SK-N-SH treated with all-trans-retinoic acid at 6 μM for 48 hours (cell line): ENCODE measurements around the gene THSD4.
"Not testable (repeated sequence)": the region's sequence is repeated elsewhere in the genome, so short reads cannot be mapped to it uniquely, and the experiment has no call there.

Experiments used
- ATAC-seq: fragments of 200-7000 bp; cut with Tn5 transposase; 3 replicates; pipeline ENCODE4 v1.9.1; 2020; ENCODE audit warnings: mild to moderate bottlenecking, moderate library complexity
- ARNTL ChIP-seq: fragments of 450-650 bp; formaldehyde crosslinking; IDR thresholded peaks from 2 replicates; pipeline ENCODE4 v1.5.0; 2020; ENCODE audit warnings: low read depth, mild to moderate bottlenecking, moderate library complexity, borderline replicate concordance
- BACH2 ChIP-seq: fragments of 250-450 bp; sonication (Bioruptor Pico); IDR thresholded peaks from 2 replicates; pipeline ENCODE4 v1.9.0; 2021; ENCODE audit warnings: mild to moderate bottlenecking, borderline replicate concordance
- CSDC2 ChIP-seq: fragments of 250-450 bp; sonication (Bioruptor Pico); IDR thresholded peaks from 2 replicates; pipeline ENCODE4 v1.5.0; 2020; ENCODE audit warnings: mild to moderate bottlenecking, moderate library complexity
- ESRRG ChIP-seq: fragments of 250-450 bp; sonication (Bioruptor Pico); IDR thresholded peaks from 2 replicates; pipeline ENCODE4 v1.6.1; 2021; ENCODE audit warnings: mild to moderate bottlenecking
- GLIS3 ChIP-seq: fragments of 250-450 bp; sonication (Bioruptor Pico); IDR thresholded peaks from 2 replicates; pipeline ENCODE4 v1.5.0; 2020; ENCODE audit warnings: mild to moderate bottlenecking, moderate library complexity
- ISL1 ChIP-seq: fragments of 250-450 bp; sonication (Bioruptor Pico); IDR thresholded peaks from 2 replicates; pipeline ENCODE4 v2.1.2; 2022; ENCODE audit warnings: mild to moderate bottlenecking, moderate library complexity
- OSR1 ChIP-seq: fragments of 250-450 bp; sonication (Bioruptor Pico); IDR thresholded peaks from 2 replicates; pipeline ENCODE4 v1.8.0; 2022; ENCODE audit warnings: moderate library complexity, mild to moderate bottlenecking, inconsistent platforms
- PPARA ChIP-seq: fragments of 250-450 bp; sonication (Bioruptor Pico); IDR thresholded peaks from 2 replicates; pipeline ENCODE4 v1.5.0; 2020; ENCODE audit warnings: mild to moderate bottlenecking, borderline replicate concordance
- RARB ChIP-seq: fragments of 250-450 bp; sonication (Bioruptor Pico); IDR thresholded peaks from 2 replicates; pipeline ENCODE4 v1.8.0; 2021; ENCODE audit warnings: mild to moderate bottlenecking, moderate library complexity
- SNAI2 ChIP-seq: fragments of 250-450 bp; sonication (Bioruptor Pico); IDR thresholded peaks from 2 replicates; pipeline ENCODE4 v1.5.0; 2020; ENCODE audit warnings: mild to moderate bottlenecking, moderate library complexity
- TCF4 ChIP-seq: fragments of 250-450 bp; sonication (Bioruptor Pico); IDR thresholded peaks from 2 replicates; pipeline ENCODE4 v1.8.0; 2021; ENCODE audit warnings: mild to moderate bottlenecking, moderate library complexity, borderline replicate concordance
- TOX ChIP-seq: fragments of 250-450 bp; sonication (Bioruptor Pico); IDR thresholded peaks from 2 replicates; pipeline ENCODE4 v1.8.0; 2021; ENCODE audit warnings: mild to moderate bottlenecking, moderate library complexity, borderline replicate concordance
- ZFP3 ChIP-seq: fragments of 250-450 bp; sonication (Bioruptor Pico); IDR thresholded peaks from 2 replicates; pipeline ENCODE4 v1.5.0; 2020; ENCODE audit warnings: mild to moderate bottlenecking, moderate library complexity
- ZFP30 ChIP-seq: fragments of 450-650 bp; formaldehyde crosslinking; IDR thresholded peaks from 2 replicates; pipeline ENCODE4 v1.5.0; 2022; ENCODE audit warnings: mild to moderate bottlenecking, moderate library complexity
- ZNF565 ChIP-seq: fragments of 450-650 bp; formaldehyde crosslinking; conservative IDR thresholded peaks from 2 replicates; pipeline ENCODE4 v1.5.0; 2020; ENCODE audit warnings: low read depth, mild to moderate bottlenecking, moderate library complexity
- ZNF70 ChIP-seq: fragments of 450-650 bp; formaldehyde crosslinking; IDR thresholded peaks from 2 replicates; pipeline ENCODE4 v1.5.0; 2020; ENCODE audit warnings: mild to moderate bottlenecking, moderate library complexity
- ZNF8 ChIP-seq: fragments of 450-650 bp; formaldehyde crosslinking; IDR thresholded peaks from 2 replicates; pipeline ENCODE4 v1.5.0; 2020; ENCODE audit warnings: mild to moderate bottlenecking, moderate library complexity
- TF ChIP-seq, protein P1 (sequence below): fragments of 250-450 bp; sonication (Bioruptor Pico); IDR thresholded peaks from 2 replicates; pipeline ENCODE4 v1.5.1; 2021; ENCODE audit warnings: mild to moderate bottlenecking, moderate library complexity
- TF ChIP-seq, protein P2 (sequence below): fragments of 250-450 bp; sonication (Bioruptor Pico); IDR thresholded peaks from 2 replicates; pipeline ENCODE4 v1.5.0; 2020; ENCODE audit warnings: mild to moderate bottlenecking, moderate library complexity
- TF ChIP-seq, protein P3 (sequence below): fragments of 250-450 bp; sonication (Bioruptor Pico); IDR thresholded peaks from 2 replicates; pipeline ENCODE4 v1.8.0; 2021; ENCODE audit warnings: low read depth, mild to moderate bottlenecking, moderate library complexity, borderline replicate concordance
- TF ChIP-seq, protein P4 (sequence below): fragments of 250-450 bp; sonication (Bioruptor Pico); IDR thresholded peaks from 2 replicates; pipeline ENCODE4 v1.8.0; 2020; ENCODE audit warnings: mild to moderate bottlenecking, moderate library complexity, borderline replicate concordance
- TF ChIP-seq, protein P5 (sequence below): fragments of 250-450 bp; sonication (Bioruptor Pico); IDR thresholded peaks from 2 replicates; pipeline ENCODE4 v1.5.1; 2020; ENCODE audit warnings: low read depth, mild to moderate bottlenecking, moderate library complexity

Gene THSD4

DNA sequence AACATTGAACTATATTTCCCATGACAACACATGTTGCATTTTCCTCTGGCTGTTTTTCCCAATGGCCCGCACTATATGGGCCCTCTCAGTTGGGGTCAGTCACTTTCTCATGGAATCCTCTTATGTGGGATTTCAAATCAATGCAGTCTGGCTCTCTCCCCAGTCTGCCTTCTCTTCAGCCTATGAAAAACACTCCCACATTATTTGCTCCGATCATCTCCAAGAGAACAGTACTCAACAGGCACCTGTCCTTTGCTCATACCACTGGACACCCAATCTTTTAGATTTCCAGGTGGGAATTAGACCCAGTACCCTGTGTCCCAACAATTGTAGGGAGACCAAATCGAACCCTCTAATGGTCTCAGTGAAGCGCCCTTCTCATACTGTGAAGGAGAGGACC, 251.3 kb downstream of the THSD4 start:
- TF ChIP-seq SNAI2 (CRISPR knock-in tag): no peak
- TF ChIP-seq, protein P1, sequence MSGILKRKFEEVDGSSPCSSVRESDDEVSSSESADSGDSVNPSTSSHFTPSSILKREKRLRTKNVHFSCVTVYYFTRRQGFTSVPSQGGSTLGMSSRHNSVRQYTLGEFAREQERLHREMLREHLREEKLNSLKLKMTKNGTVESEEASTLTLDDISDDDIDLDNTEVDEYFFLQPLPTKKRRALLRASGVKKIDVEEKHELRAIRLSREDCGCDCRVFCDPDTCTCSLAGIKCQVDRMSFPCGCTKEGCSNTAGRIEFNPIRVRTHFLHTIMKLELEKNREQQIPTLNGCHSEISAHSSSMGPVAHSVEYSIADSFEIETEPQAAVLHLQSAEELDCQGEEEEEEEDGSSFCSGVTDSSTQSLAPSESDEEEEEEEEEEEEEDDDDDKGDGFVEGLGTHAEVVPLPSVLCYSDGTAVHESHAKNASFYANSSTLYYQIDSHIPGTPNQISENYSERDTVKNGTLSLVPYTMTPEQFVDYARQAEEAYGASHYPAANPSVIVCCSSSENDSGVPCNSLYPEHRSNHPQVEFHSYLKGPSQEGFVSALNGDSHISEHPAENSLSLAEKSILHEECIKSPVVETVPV (CRISPR knock-in tag): no peak
- TF ChIP-seq, protein P2, sequence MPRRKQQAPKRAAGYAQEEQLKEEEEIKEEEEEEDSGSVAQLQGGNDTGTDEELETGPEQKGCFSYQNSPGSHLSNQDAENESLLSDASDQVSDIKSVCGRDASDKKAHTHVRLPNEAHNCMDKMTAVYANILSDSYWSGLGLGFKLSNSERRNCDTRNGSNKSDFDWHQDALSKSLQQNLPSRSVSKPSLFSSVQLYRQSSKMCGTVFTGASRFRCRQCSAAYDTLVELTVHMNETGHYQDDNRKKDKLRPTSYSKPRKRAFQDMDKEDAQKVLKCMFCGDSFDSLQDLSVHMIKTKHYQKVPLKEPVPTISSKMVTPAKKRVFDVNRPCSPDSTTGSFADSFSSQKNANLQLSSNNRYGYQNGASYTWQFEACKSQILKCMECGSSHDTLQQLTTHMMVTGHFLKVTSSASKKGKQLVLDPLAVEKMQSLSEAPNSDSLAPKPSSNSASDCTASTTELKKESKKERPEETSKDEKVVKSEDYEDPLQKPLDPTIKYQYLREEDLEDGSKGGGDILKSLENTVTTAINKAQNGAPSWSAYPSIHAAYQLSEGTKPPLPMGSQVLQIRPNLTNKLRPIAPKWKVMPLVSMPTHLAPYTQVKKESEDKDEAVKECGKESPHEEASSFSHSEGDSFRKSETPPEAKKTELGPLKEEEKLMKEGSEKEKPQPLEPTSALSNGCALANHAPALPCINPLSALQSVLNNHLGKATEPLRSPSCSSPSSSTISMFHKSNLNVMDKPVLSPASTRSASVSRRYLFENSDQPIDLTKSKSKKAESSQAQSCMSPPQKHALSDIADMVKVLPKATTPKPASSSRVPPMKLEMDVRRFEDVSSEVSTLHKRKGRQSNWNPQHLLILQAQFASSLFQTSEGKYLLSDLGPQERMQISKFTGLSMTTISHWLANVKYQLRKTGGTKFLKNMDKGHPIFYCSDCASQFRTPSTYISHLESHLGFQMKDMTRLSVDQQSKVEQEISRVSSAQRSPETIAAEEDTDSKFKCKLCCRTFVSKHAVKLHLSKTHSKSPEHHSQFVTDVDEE (CRISPR knock-in tag): no peak
- no peak for TF ChIP-seq OSR1 (CRISPR knock-in tag)
- TF ChIP-seq RARB (CRISPR knock-in tag): no peak
- no peak for TF ChIP-seq TCF4
- TF ChIP-seq ISL1 (CRISPR knock-in tag): no peak
- no peak for TF ChIP-seq ESRRG (CRISPR knock-in tag)
- no peak for TF ChIP-seq ZFP30 (CRISPR knock-in tag)
- TF ChIP-seq, protein P3, sequence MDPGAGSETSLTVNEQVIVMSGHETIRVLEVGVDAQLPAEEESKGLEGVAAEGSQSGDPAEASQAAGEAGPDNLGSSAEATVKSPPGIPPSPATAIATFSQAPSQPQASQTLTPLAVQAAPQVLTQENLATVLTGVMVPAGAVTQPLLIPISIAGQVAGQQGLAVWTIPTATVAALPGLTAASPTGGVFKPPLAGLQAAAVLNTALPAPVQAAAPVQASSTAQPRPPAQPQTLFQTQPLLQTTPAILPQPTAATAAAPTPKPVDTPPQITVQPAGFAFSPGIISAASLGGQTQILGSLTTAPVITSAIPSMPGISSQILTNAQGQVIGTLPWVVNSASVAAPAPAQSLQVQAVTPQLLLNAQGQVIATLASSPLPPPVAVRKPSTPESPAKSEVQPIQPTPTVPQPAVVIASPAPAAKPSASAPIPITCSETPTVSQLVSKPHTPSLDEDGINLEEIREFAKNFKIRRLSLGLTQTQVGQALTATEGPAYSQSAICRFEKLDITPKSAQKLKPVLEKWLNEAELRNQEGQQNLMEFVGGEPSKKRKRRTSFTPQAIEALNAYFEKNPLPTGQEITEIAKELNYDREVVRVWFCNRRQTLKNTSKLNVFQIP (CRISPR knock-in tag): no peak
- TF ChIP-seq ZNF70 (CRISPR knock-in tag): no peak
- no peak for TF ChIP-seq PPARA (CRISPR knock-in tag)
- TF ChIP-seq BACH2 (CRISPR knock-in tag): no peak
- no peak for TF ChIP-seq ARNTL (CRISPR knock-in tag)
- TF ChIP-seq ZFP3 (CRISPR knock-in tag): no peak
- TF ChIP-seq, protein P4, sequence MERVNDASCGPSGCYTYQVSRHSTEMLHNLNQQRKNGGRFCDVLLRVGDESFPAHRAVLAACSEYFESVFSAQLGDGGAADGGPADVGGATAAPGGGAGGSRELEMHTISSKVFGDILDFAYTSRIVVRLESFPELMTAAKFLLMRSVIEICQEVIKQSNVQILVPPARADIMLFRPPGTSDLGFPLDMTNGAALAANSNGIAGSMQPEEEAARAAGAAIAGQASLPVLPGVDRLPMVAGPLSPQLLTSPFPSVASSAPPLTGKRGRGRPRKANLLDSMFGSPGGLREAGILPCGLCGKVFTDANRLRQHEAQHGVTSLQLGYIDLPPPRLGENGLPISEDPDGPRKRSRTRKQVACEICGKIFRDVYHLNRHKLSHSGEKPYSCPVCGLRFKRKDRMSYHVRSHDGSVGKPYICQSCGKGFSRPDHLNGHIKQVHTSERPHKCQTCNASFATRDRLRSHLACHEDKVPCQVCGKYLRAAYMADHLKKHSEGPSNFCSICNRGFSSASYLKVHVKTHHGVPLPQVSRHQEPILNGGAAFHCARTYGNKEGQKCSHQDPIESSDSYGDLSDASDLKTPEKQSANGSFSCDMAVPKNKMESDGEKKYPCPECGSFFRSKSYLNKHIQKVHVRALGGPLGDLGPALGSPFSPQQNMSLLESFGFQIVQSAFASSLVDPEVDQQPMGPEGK (CRISPR knock-in tag): no peak
- TF ChIP-seq ZNF565: no peak
- TF ChIP-seq GLIS3 (CRISPR knock-in tag): no peak
- TF ChIP-seq CSDC2 (CRISPR knock-in tag): no peak
- no peak for ATAC-seq

DNA sequence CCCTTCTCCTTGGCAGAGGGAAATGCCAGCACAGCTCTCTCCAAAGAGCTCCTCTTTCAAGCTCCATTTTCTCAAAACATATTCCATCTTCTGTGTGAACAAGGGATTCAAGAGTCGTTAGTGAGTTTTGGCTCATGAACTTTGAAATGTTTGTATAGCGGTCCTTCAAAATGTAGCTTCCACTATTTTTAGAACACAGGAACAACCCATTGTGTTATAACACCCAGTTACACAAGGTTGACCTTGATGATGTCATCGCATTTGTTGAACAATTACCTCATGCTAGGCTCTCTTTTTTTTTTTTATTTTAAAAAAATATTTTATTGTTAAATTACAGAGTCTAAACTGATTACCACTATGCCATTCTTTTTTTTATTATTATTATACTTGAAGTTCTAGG, 251.7 kb downstream of the THSD4 start:
- ATAC-seq: no peak
- TF ChIP-seq TCF4 (no peak), CSDC2 (CRISPR knock-in tag) (no peak), RARB (CRISPR knock-in tag) (no peak), ESRRG (CRISPR knock-in tag) (no peak), TOX (no peak), GLIS3 (CRISPR knock-in tag) (no peak), SNAI2 (CRISPR knock-in tag) (no peak), ISL1 (CRISPR knock-in tag) (no peak), PPARA (CRISPR knock-in tag) (no peak), BACH2 (CRISPR knock-in tag) (no peak), ZNF565 (no peak), ARNTL (CRISPR knock-in tag) (no peak), ZNF8 (CRISPR knock-in tag) (no peak)
- TF ChIP-seq, protein P3 (CRISPR knock-in tag): no peak
- TF ChIP-seq, protein P4 (CRISPR knock-in tag): no peak
- TF ChIP-seq, protein P2 (CRISPR knock-in tag): no peak
- TF ChIP-seq, protein P5, sequence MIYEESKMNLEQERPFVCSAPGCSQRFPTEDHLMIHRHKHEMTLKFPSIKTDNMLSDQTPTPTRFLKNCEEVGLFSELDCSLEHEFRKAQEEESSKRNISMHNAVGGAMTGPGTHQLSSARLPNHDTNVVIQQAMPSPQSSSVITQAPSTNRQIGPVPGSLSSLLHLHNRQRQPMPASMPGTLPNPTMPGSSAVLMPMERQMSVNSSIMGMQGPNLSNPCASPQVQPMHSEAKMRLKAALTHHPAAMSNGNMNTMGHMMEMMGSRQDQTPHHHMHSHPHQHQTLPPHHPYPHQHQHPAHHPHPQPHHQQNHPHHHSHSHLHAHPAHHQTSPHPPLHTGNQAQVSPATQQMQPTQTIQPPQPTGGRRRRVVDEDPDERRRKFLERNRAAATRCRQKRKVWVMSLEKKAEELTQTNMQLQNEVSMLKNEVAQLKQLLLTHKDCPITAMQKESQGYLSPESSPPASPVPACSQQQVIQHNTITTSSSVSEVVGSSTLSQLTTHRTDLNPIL: no peak

DNA sequence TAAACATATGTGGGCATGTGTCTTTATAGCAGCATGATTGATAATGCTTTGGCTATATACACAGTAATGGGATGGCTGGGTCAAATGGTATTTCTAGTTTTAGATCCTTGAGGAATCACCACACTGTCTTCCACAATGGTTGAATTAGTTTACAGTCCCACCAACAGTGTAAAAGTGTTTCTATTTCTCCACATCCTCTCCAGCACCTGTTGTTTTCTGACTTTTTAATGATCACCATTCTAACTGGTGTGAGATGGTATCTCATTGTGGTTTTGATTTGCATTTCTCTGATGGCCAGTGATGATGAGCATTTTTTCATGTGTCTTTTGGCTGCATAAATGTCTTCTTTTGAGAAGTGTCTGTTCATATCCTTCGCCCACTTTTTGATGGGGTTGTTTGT, 252.5 kb downstream of the THSD4 start:
- not testable (repeated sequence) for ATAC-seq
